Activated gamma-delta T cell treated with anti-CD3 and anti-CD28 coated beads, Interleukin-2, amount 50 U/mL, for 16 hours (primary cell): Measurements from ENCODE around the gene SPAG5.
"Not testable (repeated sequence)": the region's sequence is repeated elsewhere in the genome, so short reads cannot be mapped to it uniquely, and the experiment has no call there.

Experiments used
- DNase-seq: peaks from one replicate; pipeline ENCODE4 v3.0.0-alpha.2; 2020; ENCODE audit warnings: low read depth

Gene SPAG5

DNA sequence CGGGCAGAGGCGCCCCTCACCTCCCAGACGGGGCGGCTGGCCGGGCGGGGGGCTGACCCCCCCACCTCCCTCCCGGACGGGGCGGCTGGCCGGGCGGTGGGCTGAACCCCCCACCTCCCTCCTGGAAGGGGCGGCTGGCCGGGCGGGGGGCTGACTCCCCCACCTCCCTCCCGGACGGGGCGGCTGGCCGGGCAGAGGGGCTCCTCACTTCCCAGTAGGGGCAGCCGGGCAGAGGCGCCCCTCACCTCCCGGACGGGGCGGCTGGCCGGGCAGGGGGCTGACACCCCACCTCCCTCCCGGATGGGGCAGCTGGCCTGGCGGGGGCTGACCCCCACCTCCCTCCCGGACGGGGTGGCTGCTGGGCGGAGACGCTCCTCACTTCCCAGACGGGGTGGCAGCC lies 5.2 kb upstream of the SPAG5 start:
- not testable (repeated sequence) for DNase-seq

DNA sequence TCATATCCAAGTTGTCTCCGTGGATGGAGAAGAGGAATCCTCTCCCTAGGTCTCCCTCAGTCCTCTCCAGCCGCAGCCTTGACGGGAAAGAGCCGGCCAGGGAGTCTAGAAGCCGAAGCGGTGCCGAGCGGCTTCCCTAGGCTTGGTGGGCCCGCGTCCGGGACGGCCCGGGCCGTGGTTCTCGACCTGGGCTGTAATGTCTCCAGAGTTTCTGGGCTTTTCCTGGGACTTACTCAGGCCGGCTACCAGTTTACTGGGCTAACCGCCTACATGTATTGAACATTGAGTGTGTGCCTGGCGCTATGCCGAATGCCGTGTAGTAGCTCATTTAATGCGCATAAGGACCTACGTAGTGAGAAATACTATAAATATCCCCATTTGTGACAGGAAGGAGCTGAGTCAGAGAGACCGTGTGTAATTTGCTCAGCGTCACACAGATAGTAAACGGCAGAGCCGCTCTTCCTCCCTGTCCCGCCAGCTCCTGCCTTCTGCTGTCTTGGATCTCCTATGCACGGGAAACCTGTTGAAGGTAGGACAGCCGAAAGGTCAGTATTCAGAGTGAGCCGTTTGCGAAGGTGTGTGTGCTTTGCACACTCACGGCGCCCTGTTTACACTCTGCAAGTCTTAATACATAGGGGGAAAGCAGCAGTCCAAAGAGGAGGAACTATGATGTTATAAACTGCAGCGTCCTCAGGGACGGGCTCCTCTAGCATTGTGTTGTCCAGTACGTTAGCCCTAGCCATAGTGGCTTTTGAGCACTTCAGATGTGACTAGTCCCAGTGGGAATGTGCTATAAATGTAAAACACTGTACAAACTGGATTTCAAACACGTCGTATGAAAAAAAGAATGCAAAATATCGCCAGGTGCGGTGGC lies 723 bp upstream of the SPAG5 start:
- DNase-seq, result peak; percentile 24

DNA sequence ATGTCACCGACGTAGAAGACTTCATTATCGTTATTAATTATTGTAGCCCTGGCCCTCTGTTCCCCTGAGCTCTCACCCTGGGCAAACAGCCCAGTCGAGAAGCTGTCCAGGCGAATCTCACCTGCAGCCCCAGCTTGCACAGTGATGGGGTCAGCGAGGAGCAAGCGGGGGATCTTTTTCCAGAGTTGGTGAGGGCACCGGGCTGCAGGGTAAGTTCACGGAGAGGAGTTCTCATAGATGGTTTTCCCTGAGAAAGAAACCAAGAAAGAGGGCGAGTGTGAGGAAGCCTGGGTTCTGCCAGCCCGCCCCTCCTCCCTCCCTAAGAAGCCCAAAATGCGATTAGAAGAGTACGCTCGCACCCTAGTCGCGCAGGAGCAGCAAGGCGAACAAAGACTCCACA lies 436 bp downstream of the SPAG5 start:
- no peak for DNase-seq

DNA sequence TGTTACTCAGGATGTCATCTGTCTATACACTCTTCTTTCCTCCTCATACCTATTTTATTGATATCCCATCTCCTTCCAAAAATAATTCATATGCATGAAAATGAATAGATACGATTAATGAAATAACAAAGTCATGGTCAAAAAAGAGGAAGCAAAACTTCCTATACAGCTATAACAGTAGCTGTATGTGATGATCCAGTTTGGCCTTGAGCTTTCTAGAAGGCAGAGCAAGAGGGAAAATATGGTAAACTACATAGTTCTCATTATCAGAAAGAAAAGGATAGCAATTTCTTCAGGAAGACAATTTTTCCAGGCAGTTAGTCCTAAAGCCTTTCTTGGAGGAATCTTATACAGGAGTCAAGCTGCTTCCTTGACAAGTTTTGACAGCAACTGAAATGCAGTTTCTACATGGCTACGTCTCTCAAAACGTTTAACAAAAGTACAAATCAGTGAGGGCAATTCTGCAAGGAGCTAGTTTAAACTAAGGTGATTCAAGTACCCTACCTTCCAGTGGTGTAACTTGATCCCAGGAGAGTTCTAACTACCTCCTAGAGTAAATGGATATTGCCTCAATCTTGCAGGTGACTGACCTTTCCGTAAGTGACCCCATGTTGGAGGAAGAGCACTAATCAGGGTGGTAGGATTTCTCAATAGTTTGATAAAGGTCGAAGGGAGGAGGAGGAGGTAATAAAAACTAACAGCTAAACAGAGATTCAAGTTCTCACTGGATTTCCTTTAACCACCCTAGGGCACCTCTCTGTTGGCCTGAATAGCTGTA lies 1.0 kb downstream of the SPAG5 start:
- no peak for DNase-seq

DNA sequence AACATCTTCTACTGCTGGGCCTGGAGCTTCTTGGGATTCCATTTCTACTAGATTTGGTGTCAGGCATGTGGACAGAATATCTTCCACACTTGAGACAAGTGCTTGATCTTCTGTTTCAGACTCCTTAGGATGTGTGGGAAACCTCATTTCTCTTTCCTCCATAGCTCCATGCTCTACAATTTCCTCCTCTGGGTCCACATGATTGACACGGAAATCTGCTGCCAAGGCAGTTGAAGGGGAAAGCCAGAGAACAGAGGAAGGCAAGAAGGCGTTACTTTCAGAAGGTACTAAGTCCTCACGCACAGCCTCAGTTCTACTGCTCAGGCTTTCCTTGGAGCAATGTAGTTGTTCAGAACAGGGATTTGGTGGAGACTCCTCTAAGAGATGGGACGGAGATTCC lies 6.6 kb downstream of the SPAG5 start:
- DNase-seq, result no peak

DNA sequence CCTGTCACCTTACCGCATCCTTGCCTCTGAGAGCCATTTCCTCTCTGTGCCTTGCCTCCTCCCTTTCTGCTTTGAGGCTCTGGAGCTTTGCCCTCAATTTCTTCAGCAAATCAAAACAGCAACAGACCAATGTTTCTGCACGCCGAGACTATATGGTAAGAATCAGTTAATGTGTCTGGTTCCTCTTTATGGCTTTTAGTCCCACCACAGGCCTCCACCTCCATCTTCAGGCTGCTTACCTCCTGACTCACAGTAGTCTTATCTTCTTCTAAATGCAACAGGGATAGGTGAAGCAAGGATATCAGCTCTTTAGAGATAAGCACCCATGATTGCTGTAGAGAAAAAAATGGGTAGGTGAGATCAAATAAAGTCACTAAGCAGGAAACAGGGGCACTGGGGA lies 13.0 kb downstream of the SPAG5 start:
- no peak for DNase-seq

DNA sequence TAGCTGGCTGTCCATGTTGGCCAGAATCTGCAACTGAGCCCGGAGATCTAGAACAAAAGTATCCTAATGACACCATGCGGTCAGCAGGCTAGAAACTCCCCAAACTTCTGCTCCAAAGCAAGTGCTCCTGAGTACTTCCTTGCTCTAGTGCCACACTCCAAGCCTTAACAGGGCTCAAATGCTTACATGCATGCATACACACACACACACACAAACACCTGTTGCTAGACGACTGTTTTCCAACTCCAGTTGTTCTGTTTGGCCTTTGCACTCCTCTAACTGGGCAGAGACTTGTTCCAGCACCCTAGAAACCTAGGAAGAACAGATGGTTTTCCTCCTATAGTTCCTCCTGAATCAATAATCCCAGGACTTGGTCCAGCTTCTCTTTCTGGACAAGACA lies 14.4 kb downstream of the SPAG5 start:
- DNase-seq, result no peak

DNA sequence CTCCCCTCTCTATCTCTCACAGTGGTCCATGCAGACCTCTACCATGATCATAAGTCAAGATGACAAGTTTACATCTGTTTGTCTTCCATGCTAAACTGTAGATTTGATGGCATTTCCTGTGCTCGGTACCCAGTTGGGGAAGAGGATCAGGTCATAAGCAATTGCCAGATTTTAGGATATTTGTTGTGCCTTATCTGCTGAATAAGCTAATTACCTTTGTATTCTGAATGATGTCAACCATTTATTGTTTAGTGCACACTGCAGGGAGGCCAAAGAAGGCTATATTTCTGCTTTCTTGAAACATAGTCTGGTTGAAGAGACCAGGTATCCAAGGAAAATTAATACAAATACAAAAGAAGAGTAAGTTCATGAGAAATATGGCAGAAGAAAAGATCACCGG lies 16.3 kb downstream of the SPAG5 start:
- no peak for DNase-seq

DNA sequence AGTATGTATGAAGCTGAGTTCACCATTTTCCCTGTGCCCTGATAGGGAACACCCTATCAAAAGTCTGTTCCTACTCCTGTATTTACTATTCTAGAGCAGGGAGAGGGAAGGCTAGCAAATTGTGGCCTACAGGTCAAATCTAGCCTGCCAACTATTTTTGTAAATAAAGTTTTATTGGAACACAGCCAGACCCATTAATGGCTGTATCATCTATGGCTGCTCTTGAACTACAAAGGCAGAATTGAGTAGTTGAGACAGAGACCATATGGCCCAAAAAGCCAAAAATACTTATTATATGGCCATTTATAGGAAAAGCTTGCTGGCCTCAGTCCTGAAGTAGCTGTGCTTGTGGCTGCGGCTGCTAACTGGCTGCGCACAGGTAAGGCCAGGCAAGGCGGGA lies 17.9 kb downstream of the SPAG5 start:
- DNase-seq, result no peak

DNA sequence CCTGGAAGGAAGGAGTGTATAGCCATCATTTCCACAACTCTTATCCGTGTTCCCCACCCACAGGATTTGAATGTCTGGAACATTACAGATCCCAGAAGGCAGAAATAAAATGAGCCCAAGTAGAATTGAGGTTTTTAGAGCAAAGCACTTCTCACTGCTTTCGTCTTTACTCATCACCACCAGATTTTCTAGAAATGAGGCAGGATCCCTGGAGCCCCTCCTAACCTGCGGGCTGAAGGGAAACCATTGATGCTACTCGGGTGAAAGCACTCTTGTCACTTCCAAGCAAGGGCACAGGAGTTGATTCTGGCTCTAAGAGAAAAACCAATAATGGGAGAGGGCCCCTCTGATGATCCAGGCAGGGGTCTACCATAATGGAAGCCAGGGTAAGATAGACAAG lies 19.3 kb downstream of the SPAG5 start:
- no peak for DNase-seq

DNA sequence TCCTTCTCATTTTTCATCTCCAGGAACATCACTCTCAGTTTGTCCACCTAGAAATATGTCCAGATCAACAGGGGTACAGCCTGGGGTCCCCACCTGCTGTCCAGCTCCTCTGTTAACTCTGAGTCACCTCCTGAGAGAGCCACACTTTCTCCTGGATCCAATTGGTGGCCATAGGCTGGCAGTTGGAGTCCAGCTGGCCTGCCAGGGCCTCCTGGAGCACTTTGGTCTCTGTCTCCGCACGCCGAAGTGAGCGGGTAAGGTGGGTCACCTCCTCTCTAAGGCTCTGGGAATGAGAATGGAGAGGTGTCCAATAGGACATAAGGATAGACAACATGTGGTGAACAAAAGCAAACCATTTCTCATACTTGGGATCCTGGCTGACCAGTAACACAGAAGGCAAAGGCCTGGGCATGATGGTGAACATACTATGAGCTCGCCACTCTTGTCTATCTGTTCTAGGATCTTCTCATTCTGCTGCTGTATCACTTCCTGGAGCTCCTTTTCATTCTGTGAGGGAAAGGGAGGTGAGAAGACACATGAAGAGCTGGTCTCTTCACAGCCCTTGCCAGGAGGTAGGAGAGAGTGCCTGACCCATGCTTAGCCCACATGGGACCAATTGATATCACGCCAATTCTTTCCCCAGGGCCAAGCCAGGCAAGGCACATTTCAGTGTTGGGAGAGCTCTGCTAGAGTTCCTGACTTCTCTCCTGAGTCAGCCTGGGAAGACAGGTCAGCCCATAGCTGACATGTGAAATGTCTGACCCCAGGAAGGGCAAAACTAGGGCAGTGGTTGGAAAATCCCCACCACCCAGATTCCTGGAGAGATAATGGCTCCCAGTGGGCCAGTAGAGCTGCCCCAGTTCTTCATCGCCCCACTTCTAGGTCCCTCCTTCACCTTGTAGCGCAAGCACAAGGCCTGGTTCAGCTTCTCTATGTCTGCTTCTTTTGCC lies 20.3 kb downstream of the SPAG5 start:
- no peak for DNase-seq

DNA sequence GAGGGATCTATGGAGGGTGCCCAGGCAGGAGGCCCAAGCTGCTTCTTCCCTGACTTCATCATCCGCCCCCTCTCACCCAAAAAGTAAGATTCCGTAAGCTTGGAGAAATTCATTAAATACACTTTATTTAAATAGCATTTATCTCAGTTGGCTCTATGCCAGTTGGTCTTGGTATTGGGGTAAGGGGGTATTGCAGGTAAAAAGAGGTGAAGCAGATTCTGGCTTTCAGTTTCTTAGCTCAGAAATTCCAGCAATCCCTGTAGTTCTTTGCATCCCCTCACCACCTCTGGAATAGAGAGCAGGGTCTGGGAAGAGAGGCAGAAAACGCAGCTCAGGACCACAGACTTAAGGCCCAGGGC lies 21.4 kb downstream of the SPAG5 start:
- DNase-seq, result no peak

DNA sequence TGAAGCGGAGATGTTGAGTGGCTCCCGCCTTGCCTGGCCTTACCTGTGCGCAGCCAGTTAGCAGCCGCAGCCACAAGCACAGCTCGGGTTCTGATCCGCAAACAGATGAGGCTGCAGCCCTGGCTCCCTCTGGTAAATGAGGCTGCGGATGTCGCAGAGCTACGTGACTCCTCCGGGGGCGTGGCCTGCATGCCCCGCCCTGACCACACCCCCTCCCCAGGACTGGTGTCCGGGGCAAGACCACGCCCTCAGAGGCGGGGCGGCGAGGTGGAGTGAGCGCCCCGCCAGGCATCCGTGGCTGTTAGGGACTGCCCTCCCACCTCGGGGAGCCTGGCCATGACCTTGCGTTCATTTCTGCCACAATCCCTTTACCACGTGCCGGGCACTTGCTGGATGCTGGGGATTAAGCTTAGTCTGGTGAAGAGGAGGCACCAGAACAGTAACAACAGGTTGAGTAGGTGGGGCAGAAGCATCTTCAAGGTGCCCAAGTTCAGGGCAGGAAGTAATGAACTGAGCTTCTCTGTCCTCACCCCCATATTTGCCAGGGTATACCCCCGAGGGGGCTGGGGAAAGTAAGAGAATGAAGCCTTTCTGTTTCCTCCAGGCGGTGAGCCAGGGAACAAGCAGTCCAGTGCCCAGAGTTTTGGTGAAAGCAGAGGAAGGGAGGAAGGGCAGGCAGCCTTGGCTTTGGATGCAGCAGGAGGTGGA lies 21.9 kb downstream of the SPAG5 start, which contains the start of gene ALDOC:
Gene ALDOC (minus strand): TSS at position 138 of the 708 bp plus-strand sequence. CDS start 1,363 bp downstream, outside the sequence.
- DNase-seq, result peak; percentile 98

DNA sequence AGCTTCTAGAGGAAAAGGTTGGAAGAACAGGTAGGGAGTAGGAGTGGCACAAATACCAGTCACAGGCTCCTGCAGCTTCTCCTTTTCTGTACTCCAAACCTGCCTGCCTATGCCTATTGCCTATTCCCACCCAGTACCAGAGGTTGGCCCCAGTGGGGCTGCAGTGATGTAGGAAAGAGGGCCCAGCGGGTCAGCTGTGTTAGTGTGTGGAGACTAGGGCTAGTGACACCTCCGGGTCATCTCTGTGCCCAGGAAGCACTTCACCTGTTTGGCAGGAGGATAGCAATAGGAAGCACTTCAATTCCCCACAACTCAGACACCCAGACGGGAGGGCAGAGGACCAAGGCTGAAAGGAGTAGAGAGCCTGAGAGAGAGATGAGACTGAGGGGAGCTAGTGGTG lies 22.8 kb downstream of the SPAG5 start:
- not testable (repeated sequence) for DNase-seq

DNA sequence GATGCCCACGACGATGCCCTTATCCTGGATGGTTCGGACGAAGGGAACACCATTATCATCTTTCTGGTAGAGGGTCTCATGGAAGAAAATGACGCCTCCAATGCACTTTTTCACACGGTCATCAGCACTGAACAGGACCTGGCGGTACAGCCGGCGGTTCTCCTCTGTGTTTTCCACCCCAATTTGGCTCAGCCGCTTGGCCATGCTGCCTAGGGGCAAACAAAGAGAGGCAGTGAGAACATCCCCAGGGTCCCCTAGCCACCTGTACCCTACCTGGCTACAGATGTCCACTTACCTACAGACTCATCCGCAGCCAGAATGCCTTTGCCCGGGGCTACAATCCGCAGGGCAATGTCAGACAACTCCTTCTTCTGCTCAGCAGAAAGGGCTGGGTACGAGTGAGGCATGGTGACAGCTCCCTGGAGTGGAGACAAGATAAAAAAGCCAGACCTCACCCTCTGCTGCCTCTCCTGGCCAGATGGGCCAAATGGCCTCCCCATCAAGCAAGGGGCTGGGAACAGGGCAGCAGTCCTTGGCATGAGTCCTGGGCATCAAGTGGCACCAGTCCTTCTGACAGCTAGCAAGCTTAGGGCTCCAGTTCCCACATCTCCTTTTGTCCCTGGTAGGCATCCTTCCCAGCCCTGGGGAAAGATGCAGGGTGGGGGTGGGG lies 23.6 kb downstream of the SPAG5 start:
- DNase-seq, result no peak

DNA sequence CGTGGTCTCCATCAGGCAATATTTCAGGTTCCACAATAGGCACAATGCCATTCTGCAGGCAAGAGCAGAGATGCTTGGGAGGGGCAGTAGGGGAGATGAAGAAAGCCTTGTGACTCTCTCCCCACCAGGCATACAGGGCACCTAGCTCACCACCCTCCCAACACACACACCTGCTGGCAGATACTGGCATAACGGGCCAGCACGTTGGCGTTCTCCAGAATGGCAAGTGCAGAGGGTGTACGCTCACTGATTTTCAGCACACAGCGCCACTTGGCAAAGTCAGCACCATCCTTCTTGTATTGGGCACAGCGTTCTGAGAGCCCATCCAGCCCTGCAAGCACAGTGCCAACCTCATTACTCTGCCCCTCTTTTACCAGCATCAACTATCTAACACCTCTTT lies 24.3 kb downstream of the SPAG5 start:
- no peak for DNase-seq

DNA sequence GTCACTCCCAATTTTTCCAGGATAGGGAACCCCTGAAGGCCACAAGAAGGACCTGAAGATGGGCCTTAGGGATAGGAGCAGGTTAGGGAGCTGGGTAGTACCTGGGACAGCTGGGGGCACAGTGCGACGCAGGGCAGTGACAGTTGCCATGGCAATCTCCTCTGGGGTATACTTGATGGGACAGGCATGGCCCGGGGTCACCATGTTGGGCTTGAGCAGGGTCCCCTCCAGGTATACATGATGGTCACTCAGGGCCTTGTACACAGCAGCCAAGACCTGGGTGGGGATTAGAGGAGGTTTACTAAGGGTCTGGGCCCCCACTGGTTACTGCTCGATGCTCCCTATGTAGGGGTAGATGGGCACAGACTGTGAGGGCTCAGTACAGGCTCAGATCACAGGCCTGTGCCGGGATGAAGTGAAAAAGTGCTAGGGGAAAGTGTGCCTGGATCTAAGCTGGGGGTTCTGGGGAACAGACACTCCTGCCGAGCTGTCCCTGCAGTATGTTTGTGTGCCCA lies 24.8 kb downstream of the SPAG5 start:
- DNase-seq, result no peak

DNA sequence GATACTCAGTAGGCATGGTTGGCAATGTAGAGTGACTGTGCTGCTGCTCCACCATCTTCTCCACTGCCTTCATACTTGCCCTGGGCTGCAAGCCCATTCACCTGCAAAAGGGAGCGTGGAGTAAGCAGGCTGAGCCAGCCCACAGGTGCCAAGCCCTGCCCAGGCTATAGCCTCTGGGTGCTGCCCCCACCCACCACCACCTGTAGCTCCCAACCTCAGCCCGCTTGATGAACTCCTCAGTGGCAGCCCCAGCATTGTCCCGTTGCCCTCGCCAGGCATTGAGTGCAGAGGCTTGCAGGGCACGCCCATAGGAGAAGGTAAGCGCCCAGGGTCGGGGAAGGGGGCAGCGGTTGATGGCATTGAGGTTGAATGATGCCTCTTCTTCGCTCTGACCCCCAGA lies 25.3 kb downstream of the SPAG5 start:
- DNase-seq, result no peak

DNA sequence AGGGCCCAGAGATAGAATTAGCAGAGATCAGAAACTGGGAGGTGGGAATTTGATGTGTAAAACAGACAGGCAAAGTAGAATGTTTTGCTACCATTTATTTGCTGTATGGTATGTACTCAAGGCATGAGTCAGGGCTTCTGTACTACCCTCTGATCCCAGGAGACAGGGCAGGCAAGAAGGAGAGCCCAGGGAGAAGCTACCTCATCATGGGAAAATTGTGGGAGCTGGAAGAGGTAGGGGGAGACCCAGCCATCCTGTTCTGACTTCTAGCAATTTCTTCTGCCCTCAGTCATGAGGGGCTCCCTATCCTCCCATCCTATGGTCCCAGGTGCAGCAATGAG lies 25.8 kb downstream of the SPAG5 start:
- DNase-seq, result no peak

DNA sequence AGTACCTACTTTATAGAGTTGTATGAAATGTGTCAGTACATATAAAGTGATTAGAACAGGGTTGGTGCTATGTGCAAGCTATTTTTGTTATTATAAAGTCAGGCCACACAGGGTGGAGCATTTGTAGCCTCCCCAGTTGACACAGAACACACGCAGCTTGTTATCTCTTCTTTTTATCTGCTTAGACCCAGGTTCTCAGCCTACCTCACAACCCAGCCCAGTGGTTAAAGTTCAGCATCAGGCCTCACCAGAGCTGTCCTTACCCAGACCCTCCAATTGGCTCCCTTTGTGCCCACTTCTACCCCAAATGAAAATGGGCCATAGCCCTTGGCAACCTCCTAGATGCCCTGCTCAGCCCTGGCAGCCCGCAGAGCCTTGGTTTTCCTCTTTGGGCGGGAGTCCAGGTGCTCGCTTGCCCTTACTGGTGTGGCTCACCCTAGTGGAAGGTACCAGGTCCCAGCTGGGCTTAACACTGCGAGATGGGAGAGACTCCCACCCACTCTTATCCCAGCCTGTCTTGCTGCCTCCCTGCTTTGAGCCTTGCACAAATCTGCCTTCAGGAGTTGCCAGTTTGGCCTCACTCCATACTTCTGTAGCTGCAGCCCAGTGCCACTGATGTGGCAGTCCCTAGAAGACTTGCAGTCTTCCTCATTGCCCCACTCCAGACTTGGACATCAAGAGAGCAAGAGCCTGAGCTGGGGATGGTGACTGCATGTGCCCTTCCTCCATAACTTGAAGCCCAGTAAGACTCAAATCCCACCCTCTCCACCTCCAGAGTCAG lies 26.4 kb downstream of the SPAG5 start:
- DNase-seq, result no peak
